K562 (cell line): ENCODE results near the gene ZNF844. TPM values are rescaled to one million over a fixed set of nuclear protein-coding genes. Genes with fewer than 3 reads are reported as not detected.
"Not testable (repeated sequence)": the region's sequence is repeated elsewhere in the genome, so short reads cannot be mapped to it uniquely, and the experiment has no call there.

ENCODE experiments used
- ATAC-seq: fragments of 200-7000 bp; cut with Tn5 transposase; 3 replicates; pipeline ENCODE4 v1.9.1; 2020; ENCODE audit warnings: moderate library complexity
- BruUV-seq: library from RNA; stranded (reverse); fragments of 400-500 nt; replicated peaks from 2 replicates; lab custom pipeline; 2021; lab: Mats Ljungman, UMichigan
- CTCF ChIA-PET: fragments of 300-600 bp; formaldehyde crosslinking; extraction: SDS; loops from one replicate; lab custom pipeline; 2021; ENCODE audit warnings: low intra/inter-chr PET ratio; lab: Yijun Ruan, JAX
- POLR2A ChIA-PET: fragments of 300-600, 350-650 bp; sonication (Branson Sonifier 250); formaldehyde crosslinking; extraction: SDS; loops from one replicate; lab custom pipeline; 2021; ENCODE audit warnings: antibody characterized with exemption, inconsistent platforms; lab: Yijun Ruan, JAX
- DNase-seq, 4 experiments: peaks; one replicate each; pipeline versions ENCODE4 v3.0.0 to v3.0.0-alpha.2; 2011 to 2018; ENCODE audit warnings: low spot score in 3 of 4, mixed read lengths in 3 of 4; ENCODE audit errors: extremely low read depth in 1 of 4
- FAIRE-seq: peaks from 2 replicates; lab custom pipeline; 2011; peaks lifted over from hg19 to GRCh38; lab: Jason Lieb, UNC
- H2AFZ ChIP-seq: 2 replicates; pipeline ENCODE4 v1.6.0; 2011; ENCODE audit warnings: low read depth, low read length, control low read depth, inconsistent platforms
- H3K27ac ChIP-seq: fragments of 200-600 bp; 3 replicates; pipeline ENCODE4 v1.8.0; 2011; ENCODE audit warnings: low read depth, mild to moderate bottlenecking, control low read depth, inconsistent platforms, low read length, moderate library complexity, mixed read lengths; ENCODE audit errors: extremely low read depth
- H3K27me3 ChIP-seq, 2 experiments: fragments of 300-600 bp in 1 of 2; 2 replicates in 1 of 2; 3 replicates in 1 of 2; pipeline versions ENCODE4 v1.6.0 to v1.8.0; 2011; ENCODE audit warnings: inconsistent platforms in 2 of 2, low read length in 2 of 2, mild to moderate bottlenecking in 1 of 2, mixed read lengths in 1 of 2, moderate library complexity in 1 of 2; ENCODE audit not compliant: control insufficient read depth in 2 of 2, insufficient read depth in 2 of 2
- H3K36me3 ChIP-seq: fragments of 300-600 bp; 3 replicates; pipeline ENCODE4 v1.8.0; 2011; ENCODE audit warnings: mild to moderate bottlenecking, low read length, inconsistent platforms; ENCODE audit not compliant: control insufficient read depth, insufficient read depth
- H3K4me1 ChIP-seq, 2 experiments: fragments of 200-600 bp in 1 of 2; replicated peaks in 1 of 2; 2 replicates in 1 of 2; 3 replicates in 1 of 2; pipeline versions ENCODE4 v1.5.1 to v1.8.0; 2011; ENCODE audit warnings: inconsistent platforms in 2 of 2, low read length in 2 of 2, mild to moderate bottlenecking in 1 of 2, mixed read lengths in 1 of 2, moderate library complexity in 1 of 2; ENCODE audit not compliant: control insufficient read depth in 2 of 2, insufficient read depth in 2 of 2
- H3K4me2 ChIP-seq: 2 replicates; pipeline ENCODE4 v1.6.1; 2011; ENCODE audit warnings: low read length, control low read depth, inconsistent platforms, mixed read lengths; ENCODE audit not compliant: insufficient read depth
- H3K4me3 ChIP-seq: fragments of 200-600 bp; sonication (generic), shearing (Covaris generic); 2 replicates; pipeline ENCODE4 v1.5.1; 2016; ENCODE audit warnings: control low read depth, inconsistent platforms
- H3K79me2 ChIP-seq: fragments of 200-600 bp; 3 replicates; pipeline ENCODE4 v1.8.0; 2011; ENCODE audit warnings: low read length, inconsistent platforms; ENCODE audit not compliant: control insufficient read depth, insufficient read depth
- H3K9ac ChIP-seq, 2 experiments: 2 replicates each; pipeline versions ENCODE4 v1.6.0 to v1.6.1; 2011; ENCODE audit warnings: low read depth in 2 of 2, low read length in 2 of 2, control low read depth in 1 of 2, inconsistent platforms in 1 of 2, mild to moderate bottlenecking in 1 of 2, mixed read lengths in 1 of 2; ENCODE audit not compliant: insufficient read depth in 1 of 2
- H3K9me1 ChIP-seq: one replicate; pipeline ENCODE4 v1.6.0; 2011; ENCODE audit warnings: inconsistent platforms, mild to moderate bottlenecking, low read length, moderate library complexity; ENCODE audit not compliant: control insufficient read depth, insufficient read depth
- H3K9me3 ChIP-seq: replicated peaks from 2 replicates; pipeline ENCODE4 v1.5.1; 2011; ENCODE audit warnings: low read depth, low read length, inconsistent platforms; ENCODE audit not compliant: control insufficient read depth, insufficient read depth
- H4K20me1 ChIP-seq: replicated peaks from 2 replicates; pipeline ENCODE4 v1.6.1; 2011; ENCODE audit warnings: low read length, inconsistent platforms, mixed read lengths; ENCODE audit not compliant: control insufficient read depth, insufficient read depth
- CBX1 ChIP-seq: sonication (generic); IDR thresholded peaks from 2 replicates; pipeline ENCODE4 v1.6.1; 2016; ENCODE audit warnings: antibody characterized with exemption, low read depth, mild to moderate bottlenecking
- CBX5 ChIP-seq: IDR thresholded peaks from 2 replicates; pipeline ENCODE4 v1.6.1; 2014; ENCODE audit warnings: low read depth, borderline replicate concordance
- RBM25 ChIP-seq: fragments of 200-400 bp; formaldehyde crosslinking; IDR thresholded peaks from 2 replicates; pipeline ENCODE4 v1.6.1; 2018; ENCODE audit warnings: low read length, low read depth, moderate library complexity; ENCODE audit not compliant: severe bottlenecking
- SOX6 ChIP-seq: fragments of 450-650 bp; IDR thresholded peaks from 2 replicates; pipeline ENCODE4 v1.6.1; 2014; ENCODE audit warnings: mild to moderate bottlenecking
- TRIM24 ChIP-seq, 2 experiments: fragments of 450-650 bp; IDR thresholded peaks; 2 replicates each; pipeline ENCODE4 v1.6.1; 2016
- ZNF24 ChIP-seq: fragments of 450-650 bp; IDR thresholded peaks from 2 replicates; pipeline ENCODE4 v1.6.1; 2016
- ZNF274 ChIP-seq: IDR thresholded peaks from 2 replicates; pipeline ENCODE4 v1.6.1; 2011; ENCODE audit warnings: low read depth, mild to moderate bottlenecking, low read length, moderate library complexity, borderline replicate concordance
- ZNF280A ChIP-seq: fragments of 450-650 bp; IDR thresholded peaks from 2 replicates; pipeline ENCODE4 v1.6.1; 2018; ENCODE audit warnings: mild to moderate bottlenecking, low read depth; ENCODE audit not compliant: partially characterized antibody
- ZNF75A ChIP-seq: fragments of 450-650 bp; formaldehyde crosslinking; IDR thresholded peaks from 2 replicates; pipeline ENCODE4 v1.4.0; 2020; ENCODE audit warnings: mild to moderate bottlenecking
- WGBS: fragments of 100-300 bp; shearing (Covaris generic); methylation state at CpG from one replicate; pipeline ENCODE4 v1.1.6; 2016; ENCODE audit warnings: low coverage, mixed read lengths; ENCODE audit not compliant: insufficient coverage; ENCODE audit errors: missing lambda C conversion rate; 5-methylcytosine and 5-hydroxymethylcytosine counted together
- in situ Hi-C: fragments of 300-500 bp; cut with MboI; formaldehyde crosslinking; loops from 4 replicates; pipeline ENCODE4 v1.15.0; 2018; ENCODE audit warnings: inconsistent platforms, mixed read lengths
- intact Hi-C: fragments of 100-400 bp; cut with micrococcal nuclease; formaldehyde crosslinking; loops from 2 replicates; pipeline ENCODE4 v1.14.2; 2022
- polyA plus RNA-seq, 8 experiments: library from polyadenylated mRNA; depleted of rRNA in 4 of 8; stranded (reverse) in 5 of 8; unstranded in 3 of 8; fragments of >200 nt; fragmentation: Nextera tagmentation in 2 of 8; fragmentation: Illumina TruSeq in 1 of 8; extraction: Ambion mirVana in 2 of 8; extraction: Trizol in 1 of 8; gene quantifications; 2 replicates each; pipeline versions ENCODE4 v1.2.1 to v1.2.3, GENCODE V29; 2011 to 2014; ENCODE audit warnings: inconsistent platforms in 1 of 8, missing spikeins in 1 of 8
- total RNA-seq, 7 experiments: library from RNA; depleted of rRNA in 6 of 7; stranded (reverse); fragments of >200 nt in 6 of 7; fragmentation: Illumina TruSeq in 2 of 7; extraction: Trizol in 2 of 7; gene quantifications; 2 replicates each; pipeline versions ENCODE4 v1.2.1 to v1.2.3, GENCODE V29; 2011 to 2021; ENCODE audit warnings: low replicate concordance in 1 of 7

ZNF844 gene
- total and polyA plus RNA-seq, 9 of the 15 experiments (the other 6 are each of a cell fraction or from before 2014, with no cell fraction given) = 0.80 to 4.5 (median 2.2) TPM

GRCh38 chr19:12076331-12076730, 11.8 kb downstream of the ZNF844 start:
- peaks cover 30% of the 10 kb centered on the region for H3K36me3 ChIP-seq
- ATAC-seq, H3K4me1 ChIP-seq, H3K4me2 ChIP-seq, CTCF ChIA-PET, H3K4me3 ChIP-seq, H2AFZ ChIP-seq, in situ Hi-C loops, FAIRE-seq, H3K9ac ChIP-seq, H3K9me1 ChIP-seq, intact Hi-C loops, H3K79me2 ChIP-seq, POLR2A ChIA-PET, H4K20me1 ChIP-seq, BruUV-seq, H3K27me3 ChIP-seq, DNase-seq, H3K27ac ChIP-seq: not testable (repeated sequence)
- peak; percentile 32 for TF ChIP-seq RBM25
- peak; percentile 60 for TF ChIP-seq ZNF24
- TF ChIP-seq ZNF75A (CRISPR knock-in tag) = peak; percentile 94
- TF ChIP-seq CBX1 = peak; percentile 20; the same call in 1 of the 2 replicates
- peak in 1 of 2 experiments; percentile 41; a peak in 1 of 4 replicates for TF ChIP-seq TRIM24 (IDR thresholded peaks at IDR 0.05)
- peak; percentile 38; the same call in 1 of the 2 replicates for TF ChIP-seq SOX6
- TF ChIP-seq ZNF280A = peak; percentile 82
- TF ChIP-seq CBX5 = peak; percentile 21; the same call in 1 of the 2 replicates
- TF ChIP-seq ZNF274 = peak; percentile 81
- 28% methylated on average over 3 of the region's 3 CpGs for WGBS
- H3K9me3 ChIP-seq = peaks cover 38% of the 10 kb centered on the region
